Caki2 (cell line): ENCODE data around the gene SLC7A8. TPM values are rescaled to one million over a fixed set of nuclear protein-coding genes. Genes with fewer than 3 reads are reported as not detected.
A peak's percentile ranks its signal among the peaks of the same experiment; 100 is the strongest.

Source experiments
- DNase-seq: peaks from one replicate; pipeline ENCODE4 v3.0.0-alpha.2; 2015; ENCODE audit warnings: low read depth
- in situ Hi-C: cut with HindIII; loops from 2 replicates; pipeline ENCODE4 v1.10.0; 2016; ENCODE audit warnings: low sequenced_read_pairs, low pct_unique_long_range_greater_than_20kb, mixed read lengths
- total RNA-seq: library from RNA; depleted of rRNA; stranded (reverse); fragments of >200 nt; shearing (Covaris generic); gene quantifications from 2 replicates; pipeline ENCODE4 v1.2.3, GENCODE V29; 2014; ENCODE audit warnings: low replicate concordance

The SLC7A8 gene
- total RNA-seq, 1 experiment from 2014 or later, result not detected

GRCh38 chr14:23186913-23187654, 3.6 kb upstream of the SLC7A8 start:
- in situ Hi-C loops, result no loop called here
- DNase-seq, result peak; percentile 26

- in situ Hi-C loops, result no loop called here
- no peak for DNase-seq
Observed at GRCh38 chr14:23185063-23185462, 1.6 kb upstream of the SLC7A8 start.

- no peak for DNase-seq
- in situ Hi-C loops, result no loop called here
Observed at GRCh38 chr14:23183158-23183470, 346 bp downstream of the SLC7A8 start.

- no peak for DNase-seq
- in situ Hi-C loops, result no loop called here
Observed at GRCh38 chr14:23182372-23183157, 895 bp downstream of the SLC7A8 start.

GRCh38 chr14:23181946-23182345, 1.5 kb downstream of the SLC7A8 start:
- no peak for DNase-seq
- in situ Hi-C loops, result no loop called here

- in situ Hi-C loops, result no loop called here
- DNase-seq, result no peak
Observed at GRCh38 chr14:23181453-23181852, 2.0 kb downstream of the SLC7A8 start.

- in situ Hi-C loops, result no loop called here
- DNase-seq, result no peak
Observed at GRCh38 chr14:23177181-23177580, 6.3 kb downstream of the SLC7A8 start.

GRCh38 chr14:23175823-23176222, 7.6 kb downstream of the SLC7A8 start:
- DNase-seq, result no peak
- in situ Hi-C loops, result no loop called here

- in situ Hi-C loops, result no loop called here
- no peak for DNase-seq
Observed at GRCh38 chr14:23174296-23175184, 8.9 kb downstream of the SLC7A8 start.

- in situ Hi-C loops, result no loop called here
- DNase-seq, result no peak
Observed at GRCh38 chr14:23173796-23174195, 9.7 kb downstream of the SLC7A8 start.

GRCh38 chr14:23173031-23173430, 10.4 kb downstream of the SLC7A8 start:
- in situ Hi-C loops, result no loop called here
- no peak for DNase-seq

GRCh38 chr14:23172574-23172973, 10.9 kb downstream of the SLC7A8 start:
- no peak for DNase-seq
- in situ Hi-C loops, result no loop called here

GRCh38 chr14:23172096-23172495, 11.4 kb downstream of the SLC7A8 start:
- in situ Hi-C loops, result no loop called here
- DNase-seq, result no peak

- no peak for DNase-seq
- in situ Hi-C loops, result no loop called here
Observed at GRCh38 chr14:23171222-23171975, 12.1 kb downstream of the SLC7A8 start.

- in situ Hi-C loops, result no loop called here
Observed at GRCh38 chr14:23169622-23170021, 13.8 kb downstream of the SLC7A8 start.

GRCh38 chr14:23168246-23168645, 15.2 kb downstream of the SLC7A8 start:
- DNase-seq, result no peak
- in situ Hi-C loops, result no loop called here

More at GRCh38 chr14:23169622-23170021, 13.8 kb downstream of the SLC7A8 start:
- DNase-seq, result no peak

GRCh38 chr14:23167116-23167847, 16.2 kb downstream of the SLC7A8 start:
- no peak for DNase-seq
- in situ Hi-C loops, result no loop called here

GRCh38 chr14:23164949-23165348, 18.5 kb downstream of the SLC7A8 start:
- DNase-seq, result no peak
- in situ Hi-C loops, result no loop called here
